PC-9 (cell line): ENCODE results near the gene LGALS8. TPM values are rescaled to one million over a fixed set of nuclear protein-coding genes. Genes with fewer than 3 reads are reported as not detected.
"Not testable (repeated sequence)": the region's sequence is repeated elsewhere in the genome, so short reads cannot be mapped to it uniquely, and the experiment has no call there.

ENCODE experiments used
- BruUV-seq: library from RNA; stranded (reverse); fragments of 400-500 nt; replicated peaks from 2 replicates; lab custom pipeline; 2021; lab: Mats Ljungman, UMichigan
- CTCF ChIA-PET: fragments of 300-600 bp; sonication (Branson Sonifier 250); formaldehyde crosslinking; loops from one replicate; lab custom pipeline; 2022; ENCODE audit warnings: antibody characterized with exemption; lab: Charles Lee
- POLR2A ChIA-PET: fragments of 300-600 bp; sonication (Branson Sonifier 250); formaldehyde crosslinking; loops from one replicate; lab custom pipeline; 2022; ENCODE audit warnings: antibody characterized with exemption; ENCODE audit not compliant: unreplicated experiment; lab: Charles Lee
- DNase-seq, 2 experiments: peaks; one replicate each; pipeline versions ENCODE4 v3.0.0 to v3.0.0-alpha.2; 2015 to 2022; ENCODE audit warnings: mixed read lengths in 1 of 2
- H2AFZ ChIP-seq: fragments of 200-600 bp; sonication (generic); 2 replicates; pipeline ENCODE4 v1.8.1; 2017; ENCODE audit warnings: antibody characterized with exemption
- H3F3A ChIP-seq: fragments of 200-600 bp; sonication (generic); 2 replicates; pipeline ENCODE4 v1.8.1; 2017; ENCODE audit warnings: antibody characterized with exemption, mild to moderate bottlenecking, low read depth; ENCODE audit not compliant: insufficient read depth
- H3K27ac ChIP-seq: fragments of 200-600 bp; sonication (generic); 2 replicates; pipeline ENCODE4 v1.6.1; 2016; ENCODE audit warnings: mixed run types
- H3K27me3 ChIP-seq: fragments of 200-600 bp; sonication (generic); 2 replicates; pipeline ENCODE4 v1.6.1; 2016; ENCODE audit warnings: low read depth, mixed run types; ENCODE audit not compliant: insufficient read depth
- H3K36me3 ChIP-seq: fragments of 200-600 bp; sonication (generic); 2 replicates; pipeline ENCODE4 v1.6.1; 2016; ENCODE audit warnings: low read depth, mixed run types
- H3K4me1 ChIP-seq: fragments of 200-600 bp; sonication (generic); replicated peaks from 2 replicates; pipeline ENCODE4 v1.6.1; 2016; ENCODE audit warnings: mixed run types; ENCODE audit not compliant: insufficient read depth
- H3K4me2 ChIP-seq: fragments of 200-600 bp; sonication (generic); 2 replicates; pipeline ENCODE4 v1.6.1; 2017; ENCODE audit warnings: mixed run types
- H3K4me3 ChIP-seq: fragments of 200-600 bp; sonication (generic); 2 replicates; pipeline ENCODE4 v1.6.1; 2016; ENCODE audit warnings: mixed run types
- H3K79me2 ChIP-seq: fragments of 200-600 bp; sonication (generic); 2 replicates; pipeline ENCODE4 v1.6.1; 2017; ENCODE audit warnings: low read depth, mixed run types
- H3K9me2 ChIP-seq: fragments of 200-600 bp; sonication (generic); 2 replicates; pipeline ENCODE4 v1.8.1; 2017; ENCODE audit warnings: mild to moderate bottlenecking; ENCODE audit not compliant: insufficient read depth
- H3K9me3 ChIP-seq: fragments of 200-600 bp; sonication (generic); 2 replicates; pipeline ENCODE4 v1.8.1; 2016; ENCODE audit warnings: low read depth; ENCODE audit not compliant: insufficient read depth
- H4K20me1 ChIP-seq: fragments of 200-600 bp; sonication (generic); 2 replicates; pipeline ENCODE4 v1.8.1; 2017; ENCODE audit not compliant: insufficient read depth
- EZH2 ChIP-seq: fragments of 200-600 bp; sonication (generic); IDR thresholded peaks from 2 replicates; pipeline ENCODE4 v1.8.0; 2017; ENCODE audit warnings: antibody characterized with exemption, low read depth
- intact Hi-C: fragments of 100-400 bp; cut with micrococcal nuclease; formaldehyde crosslinking; loops from one replicate; pipeline ENCODE4 v1.10.0; 2022; ENCODE audit not compliant: unreplicated experiment
- total RNA-seq: library from RNA; stranded (reverse); gene quantifications from 2 replicates; pipeline ENCODE4 v1.2.3, GENCODE V29; 2021
- TF ChIP-seq, protein P1 (sequence below): fragments of 200-600 bp; sonication (generic); conservative IDR thresholded peaks from 2 replicates; pipeline ENCODE4 v1.6.1; 2017; ENCODE audit warnings: mixed run types, antibody characterized with exemption, mild to moderate bottlenecking, moderate library complexity

The LGALS8 gene
- total RNA-seq, 1 experiment from 2014 or later, result 59.2 TPM

DNA sequence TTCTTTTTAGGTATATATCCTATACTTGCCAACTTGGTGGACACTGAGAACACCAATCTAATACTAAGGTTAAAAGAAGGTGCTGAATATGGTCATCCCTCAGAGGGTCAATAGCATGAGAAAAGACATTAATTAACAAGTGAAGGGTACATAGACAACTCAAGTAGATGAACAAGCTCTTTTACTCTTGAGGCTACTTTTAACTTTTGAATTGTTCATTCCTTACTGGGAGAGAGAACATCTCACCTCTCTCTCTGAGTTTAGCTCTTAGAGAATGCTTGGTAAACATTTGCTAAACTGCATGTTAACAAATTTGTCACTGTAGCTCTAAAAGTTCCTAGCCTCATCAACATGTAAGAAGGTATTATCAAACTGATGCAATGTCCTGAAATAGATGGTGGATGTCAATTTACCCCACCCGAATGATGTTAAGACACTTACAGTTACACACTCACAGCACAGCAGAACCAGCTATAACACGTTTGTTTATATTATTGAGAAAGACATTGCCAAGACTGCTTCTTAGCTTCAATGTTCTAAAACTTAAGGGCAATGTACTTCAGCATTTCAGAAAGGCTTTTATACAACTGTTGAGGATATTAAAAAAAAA is 44.6 kb downstream of the LGALS8 start:
- no peaks in the 10 kb centered on the region for H3K79me2 ChIP-seq
- peaks cover 56% of the 10 kb centered on the region for H3K36me3 ChIP-seq
- H3K9me3 ChIP-seq, result no peaks in the 10 kb centered on the region
- H3K4me3 ChIP-seq, result no peak overlapping the region
- no TSS peak for BruUV-seq
- no peaks in the 10 kb centered on the region for H3K9me2 ChIP-seq
- H2AFZ ChIP-seq, result no peak overlapping the region
- no peaks in the 10 kb centered on the region for H3K4me1 ChIP-seq
- no peaks in the 10 kb centered on the region for H3K27me3 ChIP-seq
- no peak for TF ChIP-seq EZH2
- TF ChIP-seq, protein P1, sequence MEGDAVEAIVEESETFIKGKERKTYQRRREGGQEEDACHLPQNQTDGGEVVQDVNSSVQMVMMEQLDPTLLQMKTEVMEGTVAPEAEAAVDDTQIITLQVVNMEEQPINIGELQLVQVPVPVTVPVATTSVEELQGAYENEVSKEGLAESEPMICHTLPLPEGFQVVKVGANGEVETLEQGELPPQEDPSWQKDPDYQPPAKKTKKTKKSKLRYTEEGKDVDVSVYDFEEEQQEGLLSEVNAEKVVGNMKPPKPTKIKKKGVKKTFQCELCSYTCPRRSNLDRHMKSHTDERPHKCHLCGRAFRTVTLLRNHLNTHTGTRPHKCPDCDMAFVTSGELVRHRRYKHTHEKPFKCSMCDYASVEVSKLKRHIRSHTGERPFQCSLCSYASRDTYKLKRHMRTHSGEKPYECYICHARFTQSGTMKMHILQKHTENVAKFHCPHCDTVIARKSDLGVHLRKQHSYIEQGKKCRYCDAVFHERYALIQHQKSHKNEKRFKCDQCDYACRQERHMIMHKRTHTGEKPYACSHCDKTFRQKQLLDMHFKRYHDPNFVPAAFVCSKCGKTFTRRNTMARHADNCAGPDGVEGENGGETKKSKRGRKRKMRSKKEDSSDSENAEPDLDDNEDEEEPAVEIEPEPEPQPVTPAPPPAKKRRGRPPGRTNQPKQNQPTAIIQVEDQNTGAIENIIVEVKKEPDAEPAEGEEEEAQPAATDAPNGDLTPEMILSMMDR, result no peak
- intact Hi-C loops, result no loop called here
- H3K4me2 ChIP-seq, result no peak overlapping the region
- no peak for DNase-seq
- POLR2A ChIA-PET, result no interaction called here
- CTCF ChIA-PET, result no interaction called here
- H4K20me1 ChIP-seq, result no peaks in the 10 kb centered on the region
- H3K27ac ChIP-seq, result 0 out of 2 replicates have a peak overlapping the region, but pooled peaks have one; percentile 24
- H3F3A ChIP-seq, result no peaks in the 10 kb centered on the region

DNA sequence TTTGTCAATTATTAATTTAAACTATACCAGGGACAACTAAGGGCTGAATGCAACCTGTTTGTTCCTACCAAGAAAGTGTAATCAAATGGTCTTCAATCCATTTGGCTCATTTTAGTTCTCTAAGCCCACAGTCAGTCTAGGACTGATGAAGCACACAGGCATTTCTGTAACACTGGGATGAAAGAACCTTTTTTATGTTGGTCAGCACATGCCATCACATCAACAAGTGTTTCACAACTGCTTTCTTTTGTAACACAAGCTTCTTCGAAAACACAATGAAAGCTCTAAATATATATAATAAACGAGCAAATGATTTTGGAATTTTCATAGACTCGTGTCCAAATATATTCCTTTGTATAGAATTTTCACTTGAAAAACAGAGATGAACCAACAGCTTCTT is 51.7 kb downstream of the LGALS8 start:
- Histone ChIP-seq H3K36me3 (peaks cover 44% of the 10 kb centered on the region), H3K9me2 (no peaks in the 10 kb centered on the region), H2AFZ (no peak overlapping the region), H3K4me3 (no peak overlapping the region), H3K79me2 (no peaks in the 10 kb centered on the region), H3K27me3 (no peaks in the 10 kb centered on the region), H3K27ac (no peak overlapping the region), H4K20me1 (peaks cover 6% of the 10 kb centered on the region; the same call in 1 of the 2 replicates), H3K4me2 (no peak overlapping the region), H3K9me3 (no peaks in the 10 kb centered on the region), H3K4me1 (no peaks in the 10 kb centered on the region), H3F3A (no peaks in the 10 kb centered on the region)
- intact Hi-C loops, result no loop called here
- POLR2A ChIA-PET, result no interaction called here
- CTCF ChIA-PET, result no interaction called here
- BruUV-seq, result no TSS peak
- TF ChIP-seq, protein P1, result no peak
- no peak for TF ChIP-seq EZH2
- DNase-seq, result no peak

DNA sequence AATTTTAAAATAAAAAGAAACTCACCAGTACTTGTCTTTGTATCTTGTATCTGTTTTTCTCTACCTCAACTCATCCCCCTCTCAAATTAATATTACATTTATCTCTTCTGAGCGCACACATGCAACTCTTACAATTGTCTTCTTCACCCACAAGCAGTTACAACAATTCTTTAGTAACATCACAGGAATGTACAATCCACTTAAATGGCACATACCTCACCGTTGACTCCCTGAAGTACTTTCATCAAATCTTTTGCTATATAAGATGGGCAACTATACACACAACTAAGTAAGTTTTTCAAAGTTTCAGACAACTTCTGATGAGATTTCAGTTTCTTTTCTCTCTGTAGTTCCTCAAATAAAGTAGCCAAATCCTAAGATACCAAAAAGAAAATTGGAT is 52.2 kb downstream of the LGALS8 start:
- Histone ChIP-seq H3K9me3 (no peaks in the 10 kb centered on the region), H2AFZ (no peak overlapping the region), H3K27me3 (no peaks in the 10 kb centered on the region), H3K4me1 (no peaks in the 10 kb centered on the region), H4K20me1 (peaks cover 6% of the 10 kb centered on the region; the same call in 1 of the 2 replicates), H3K4me2 (no peak overlapping the region), H3F3A (no peaks in the 10 kb centered on the region), H3K27ac (no peak overlapping the region), H3K36me3 (peaks cover 41% of the 10 kb centered on the region), H3K79me2 (no peaks in the 10 kb centered on the region), H3K9me2 (no peaks in the 10 kb centered on the region), H3K4me3 (no peak overlapping the region)
- intact Hi-C loops, result no loop called here
- TF ChIP-seq, protein P1, result no peak
- TF ChIP-seq EZH2, result no peak
- ChIA-PET CTCF (no interaction called here), POLR2A (no interaction called here)
- no peak for DNase-seq
- no TSS peak for BruUV-seq

DNA sequence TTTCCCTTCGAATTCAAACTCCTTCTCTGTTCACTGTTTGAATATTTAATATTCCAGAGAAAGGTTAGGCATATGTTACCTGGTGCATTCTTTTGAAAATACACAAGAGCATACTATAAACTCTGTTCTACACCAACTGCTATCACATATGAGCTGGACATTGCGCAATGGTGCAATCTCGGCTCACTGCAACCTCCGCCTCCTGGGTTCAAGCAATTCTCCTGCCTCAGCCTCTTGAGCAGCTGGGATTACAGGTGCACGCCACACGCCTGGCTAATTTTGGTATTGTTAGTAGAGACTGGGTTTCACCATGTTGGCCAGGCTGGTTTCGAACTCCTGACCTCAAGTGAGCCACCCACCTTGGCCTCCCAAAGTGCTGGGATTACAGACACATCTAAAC is 53.3 kb downstream of the LGALS8 start:
- DNase-seq, CTCF ChIA-PET, H3K79me2 ChIP-seq, H3K9me3 ChIP-seq, H3K27ac ChIP-seq, intact Hi-C loops, H2AFZ ChIP-seq, H4K20me1 ChIP-seq, POLR2A ChIA-PET, H3K4me2 ChIP-seq, BruUV-seq, H3F3A ChIP-seq, H3K4me1 ChIP-seq, H3K4me3 ChIP-seq, H3K9me2 ChIP-seq, H3K27me3 ChIP-seq: not testable (repeated sequence)
- H3K36me3 ChIP-seq, result peaks cover 39% of the 10 kb centered on the region
